H7 (cell line): Measurements from ENCODE around the gene CDC42BPA. TPM values are rescaled to one million over a fixed set of nuclear protein-coding genes. Genes with fewer than 3 reads are reported as not detected.

Source experiments
- DNase-seq: peaks from one replicate; pipeline ENCODE4 v3.0.0; 2012
- H3K27me3 ChIP-seq: 2 replicates; pipeline ENCODE4 v1.6.0; 2011; ENCODE audit warnings: mild to moderate bottlenecking, low read length; ENCODE audit not compliant: control insufficient read depth, insufficient read depth
- H3K36me3 ChIP-seq: replicated peaks from 2 replicates; pipeline ENCODE4 v1.5.1; 2011; ENCODE audit warnings: low read length; ENCODE audit not compliant: control insufficient read depth, insufficient read depth
- H3K4me3 ChIP-seq: 2 replicates; pipeline ENCODE4 v1.5.1; 2011; ENCODE audit warnings: low read depth, mild to moderate bottlenecking, control low read depth, low read length, moderate library complexity; ENCODE audit not compliant: insufficient read depth
- total RNA-seq: library from RNA; depleted of rRNA; stranded (reverse); fragments of >200 nt; shearing (Covaris generic); gene quantifications from 2 replicates; pipeline ENCODE4 v1.2.3, GENCODE V29; 2014

The CDC42BPA gene
- total RNA-seq, 1 experiment from 2014 or later: 26.1 TPM

- H3K27me3 ChIP-seq: no peaks in the 10 kb centered on the region
- H3K4me3 ChIP-seq: no peak overlapping the region
- H3K36me3 ChIP-seq: no peaks in the 10 kb centered on the region
- DNase-seq: no peak
Measured at GRCh38 chr1:227059076-227059475, 259.2 kb downstream of the CDC42BPA start.

- no peaks in the 10 kb centered on the region for H3K36me3 ChIP-seq
- H3K4me3 ChIP-seq: no peak overlapping the region
- no peaks in the 10 kb centered on the region for H3K27me3 ChIP-seq
- no peak for DNase-seq
Measured at GRCh38 chr1:227058321-227058751, 260.0 kb downstream of the CDC42BPA start.

- Histone ChIP-seq H3K4me3 (no peak overlapping the region), H3K27me3 (no peaks in the 10 kb centered on the region), H3K36me3 (no peaks in the 10 kb centered on the region; the same call in 1 of the 2 replicates)
- DNase-seq: no peak
Measured at GRCh38 chr1:227049253-227049652, 269.0 kb downstream of the CDC42BPA start.

- no peaks in the 10 kb centered on the region for H3K27me3 ChIP-seq
- no peak for DNase-seq
- H3K4me3 ChIP-seq: no peak overlapping the region
- H3K36me3 ChIP-seq: no peaks in the 10 kb centered on the region; the same call in 1 of the 2 replicates
Measured at GRCh38 chr1:227043755-227044154, 274.5 kb downstream of the CDC42BPA start.

GRCh38 chr1:227042292-227042691 lies 276.0 kb downstream of the CDC42BPA start:
- Histone ChIP-seq H3K27me3 (no peaks in the 10 kb centered on the region), H3K4me3 (no peak overlapping the region), H3K36me3 (no peaks in the 10 kb centered on the region; the same call in 1 of the 2 replicates)
- DNase-seq: no peak

- no peaks in the 10 kb centered on the region for H3K27me3 ChIP-seq
- no peak overlapping the region for H3K4me3 ChIP-seq
- no peak for DNase-seq
- no peaks in the 10 kb centered on the region; the same call in 1 of the 2 replicates for H3K36me3 ChIP-seq
Measured at GRCh38 chr1:227038401-227038800, 279.9 kb downstream of the CDC42BPA start.

- no peak for DNase-seq
- Histone ChIP-seq H3K36me3 (peaks cover 5% of the 10 kb centered on the region), H3K27me3 (no peaks in the 10 kb centered on the region), H3K4me3 (no peak overlapping the region)
Measured at GRCh38 chr1:227037121-227037520, 281.2 kb downstream of the CDC42BPA start.

GRCh38 chr1:227035316-227035715 lies 283.0 kb downstream of the CDC42BPA start:
- DNase-seq: no peak
- Histone ChIP-seq H3K4me3 (no peak overlapping the region), H3K36me3 (peaks cover 5% of the 10 kb centered on the region), H3K27me3 (no peaks in the 10 kb centered on the region)

- peaks cover 5% of the 10 kb centered on the region for H3K36me3 ChIP-seq
Measured at GRCh38 chr1:227033880-227034279, 284.4 kb downstream of the CDC42BPA start.

GRCh38 chr1:227032396-227032795 lies 285.9 kb downstream of the CDC42BPA start:
- Histone ChIP-seq H3K27me3 (no peaks in the 10 kb centered on the region), H3K36me3 (peaks cover 8% of the 10 kb centered on the region), H3K4me3 (no peak overlapping the region)
- DNase-seq: peak; percentile 13

More at GRCh38 chr1:227033880-227034279, 284.4 kb downstream of the CDC42BPA start:
- H3K4me3 ChIP-seq: no peak overlapping the region
- H3K27me3 ChIP-seq: no peaks in the 10 kb centered on the region
- DNase-seq: no peak

GRCh38 chr1:227016990-227017389 lies 301.3 kb downstream of the CDC42BPA start:
- H3K27me3 ChIP-seq: no peaks in the 10 kb centered on the region
- peaks cover 5% of the 10 kb centered on the region for H3K36me3 ChIP-seq
- no peak for DNase-seq
- H3K4me3 ChIP-seq: no peak overlapping the region

GRCh38 chr1:227010645-227011044 lies 307.6 kb downstream of the CDC42BPA start:
- no peak for DNase-seq
- Histone ChIP-seq H3K36me3 (no peaks in the 10 kb centered on the region; the same call in 1 of the 2 replicates), H3K4me3 (no peak overlapping the region), H3K27me3 (no peaks in the 10 kb centered on the region)

- DNase-seq: no peak
- Histone ChIP-seq H3K36me3 (no peaks in the 10 kb centered on the region; the same call in 1 of the 2 replicates), H3K27me3 (no peaks in the 10 kb centered on the region), H3K4me3 (no peak overlapping the region)
Measured at GRCh38 chr1:227009937-227010336, 308.4 kb downstream of the CDC42BPA start.

GRCh38 chr1:227006226-227006796 lies 312.0 kb downstream of the CDC42BPA start:
- DNase-seq: no peak
- Histone ChIP-seq H3K36me3 (peaks cover 3% of the 10 kb centered on the region), H3K27me3 (no peaks in the 10 kb centered on the region), H3K4me3 (no peak overlapping the region)

GRCh38 chr1:227004796-227005195 lies 313.5 kb downstream of the CDC42BPA start:
- no peaks in the 10 kb centered on the region for H3K27me3 ChIP-seq
- peaks cover 3% of the 10 kb centered on the region for H3K36me3 ChIP-seq
- H3K4me3 ChIP-seq: no peak overlapping the region
- no peak for DNase-seq

GRCh38 chr1:227003165-227003564 lies 315.1 kb downstream of the CDC42BPA start:
- H3K4me3 ChIP-seq: no peak overlapping the region
- DNase-seq: no peak
- no peaks in the 10 kb centered on the region for H3K27me3 ChIP-seq
- peaks cover 3% of the 10 kb centered on the region for H3K36me3 ChIP-seq
